ENCODE data around the gene PPIL1.

Gene PPIL1

GRCh38 chr6:36814249-36814648 lies 60.4 kb downstream of the PPIL1 start:
- TF ChIP-seq FOXM1 (IDR thresholded peaks at IDR 0.05; ENCODE audit: borderline replicate concordance, low read depth): no peak

DNA sequence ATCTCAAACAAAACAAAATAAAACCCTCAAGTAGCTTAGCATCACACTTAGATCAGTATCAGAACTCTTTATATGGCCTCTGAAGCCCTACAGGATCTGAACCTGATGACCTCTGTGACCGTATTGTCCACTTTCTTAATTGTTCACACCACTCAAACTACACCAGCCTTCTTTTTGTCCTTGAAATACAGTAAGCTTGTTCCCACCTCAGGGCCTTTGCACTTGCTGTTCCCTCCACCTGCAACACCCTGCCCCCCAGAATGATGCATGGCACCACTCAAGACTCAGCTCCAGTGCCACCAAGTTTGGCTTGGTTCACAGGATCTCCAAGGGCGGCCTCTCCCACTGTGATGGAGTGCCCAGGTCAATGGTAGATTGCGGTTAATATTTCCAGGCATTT lies 61.1 kb downstream of the PPIL1 start:
- TF ChIP-seq CREB1 (IDR thresholded peaks at IDR 0.05; ENCODE audit: low read depth) (no peak), EP300 (IDR thresholded peaks at IDR 0.05; ENCODE audit: borderline replicate concordance) (no peak), TCF12 (IDR thresholded peaks at IDR 0.05; ENCODE audit: low read depth) (no peak), MAX (IDR thresholded peaks at IDR 0.05) (no peak), REST (IDR thresholded peaks at IDR 0.05; ENCODE audit: low read depth) (no peak), ZBTB7A (IDR thresholded peaks at IDR 0.05; ENCODE audit: low read depth) (no peak), FOXM1 (IDR thresholded peaks at IDR 0.05; ENCODE audit: borderline replicate concordance, low read depth) (no peak), CEBPB (IDR thresholded peaks at IDR 0.05) (no peak), TEAD4 (IDR thresholded peaks at IDR 0.05) (no peak), RAD21 (IDR thresholded peaks at IDR 0.05; ENCODE audit: low read depth) (no peak), TAF1 (IDR thresholded peaks at IDR 0.05; ENCODE audit: low read depth) (no peak), EGR1 (IDR thresholded peaks at IDR 0.05) (no peak), YY1 (IDR thresholded peaks at IDR 0.05; ENCODE audit: low read depth) (no peak)
- TF ChIP-seq, protein P1, sequence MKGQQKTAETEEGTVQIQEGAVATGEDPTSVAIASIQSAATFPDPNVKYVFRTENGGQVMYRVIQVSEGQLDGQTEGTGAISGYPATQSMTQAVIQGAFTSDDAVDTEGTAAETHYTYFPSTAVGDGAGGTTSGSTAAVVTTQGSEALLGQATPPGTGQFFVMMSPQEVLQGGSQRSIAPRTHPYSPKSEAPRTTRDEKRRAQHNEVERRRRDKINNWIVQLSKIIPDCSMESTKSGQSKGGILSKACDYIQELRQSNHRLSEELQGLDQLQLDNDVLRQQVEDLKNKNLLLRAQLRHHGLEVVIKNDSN (IDR thresholded peaks at IDR 0.05): no peak

DNA sequence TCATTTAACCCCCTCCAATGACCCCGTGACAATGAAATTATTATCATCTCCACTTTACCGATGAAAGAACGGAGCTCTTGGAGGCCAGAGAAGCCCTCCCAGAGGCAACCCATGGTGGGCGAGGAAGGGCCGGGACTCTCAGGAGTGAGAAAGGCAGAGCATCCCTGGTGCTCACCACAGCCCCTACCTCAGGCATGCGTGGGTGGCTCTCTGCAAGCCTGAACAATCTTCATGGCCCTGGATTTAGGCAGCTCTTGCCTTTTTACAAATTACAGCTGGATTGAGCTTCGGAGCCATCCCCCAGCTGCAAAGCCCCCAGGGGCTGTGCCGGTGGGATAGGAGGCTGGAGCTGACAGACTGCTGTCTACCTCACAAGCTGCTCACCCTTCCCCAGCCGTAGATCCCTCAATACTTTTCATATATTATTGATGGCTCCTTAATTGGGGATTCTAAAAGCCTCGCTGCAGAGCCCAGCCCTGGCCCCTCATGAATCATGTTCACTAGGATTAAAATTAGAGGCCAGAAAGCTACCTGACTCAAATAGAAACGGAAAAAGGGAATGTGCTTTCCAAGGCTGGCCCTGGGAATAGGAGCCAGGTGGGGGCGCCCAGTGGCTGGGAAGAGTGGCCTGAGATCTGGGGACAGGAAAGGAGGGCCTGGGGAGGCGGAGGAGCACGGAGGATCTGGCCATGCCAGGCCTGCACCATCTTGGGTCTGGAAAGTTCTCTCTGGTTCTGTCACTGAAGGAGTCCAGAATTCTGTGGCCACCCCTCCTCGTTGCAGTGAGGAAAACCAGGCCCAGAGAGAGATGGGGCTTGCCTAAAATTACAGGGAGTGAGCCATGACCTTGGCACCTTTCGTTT lies 64.4 kb downstream of the PPIL1 start:
- TF ChIP-seq TEAD4 (IDR thresholded peaks at IDR 0.05): no peak
- peak; percentile 34; the same call in 1 of the 2 replicates for TF ChIP-seq RAD21 (IDR thresholded peaks at IDR 0.05; ENCODE audit: low read depth)

DNA sequence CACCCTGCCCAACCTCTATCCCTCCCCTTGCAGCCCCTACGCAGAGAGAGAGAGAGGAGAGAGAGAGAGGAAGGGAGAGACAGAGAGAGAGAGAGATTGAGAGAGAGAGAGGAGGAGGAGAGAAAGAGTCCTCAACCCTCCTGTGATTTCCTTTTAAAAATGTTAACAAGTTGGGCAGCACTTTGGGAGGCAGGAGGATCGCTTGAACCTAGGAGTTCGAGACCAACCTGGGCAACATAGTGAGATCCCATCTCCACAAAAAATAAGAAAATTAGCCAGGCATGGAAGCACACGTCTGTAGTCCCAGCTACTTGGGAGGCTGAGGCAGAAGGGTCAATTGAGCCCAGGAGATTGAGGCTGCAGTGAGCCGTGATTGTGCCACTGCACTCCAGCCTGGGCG lies 65.4 kb downstream of the PPIL1 start:
- TF ChIP-seq TCF12 (IDR thresholded peaks at IDR 0.05; ENCODE audit: low read depth) (no peak), MAX (IDR thresholded peaks at IDR 0.05) (no peak), NFIC (IDR thresholded peaks at IDR 0.05) (no peak), EGR1 (IDR thresholded peaks at IDR 0.05) (no peak), REST (IDR thresholded peaks at IDR 0.05; ENCODE audit: low read depth) (no peak), CREB1 (IDR thresholded peaks at IDR 0.05; ENCODE audit: low read depth) (no peak), CEBPB (IDR thresholded peaks at IDR 0.05) (no peak), EP300 (IDR thresholded peaks at IDR 0.05; ENCODE audit: borderline replicate concordance) (no peak), FOXM1 (IDR thresholded peaks at IDR 0.05; ENCODE audit: borderline replicate concordance, low read depth) (no peak), ZBTB7A (IDR thresholded peaks at IDR 0.05; ENCODE audit: low read depth) (no peak), TAF1 (IDR thresholded peaks at IDR 0.05; ENCODE audit: low read depth) (no peak), YY1 (IDR thresholded peaks at IDR 0.05; ENCODE audit: low read depth) (no peak), TEAD4 (IDR thresholded peaks at IDR 0.05) (no peak), RAD21 (IDR thresholded peaks at IDR 0.05; ENCODE audit: low read depth) (no peak)
- TF ChIP-seq, protein P1 (IDR thresholded peaks at IDR 0.05): no peak

DNA sequence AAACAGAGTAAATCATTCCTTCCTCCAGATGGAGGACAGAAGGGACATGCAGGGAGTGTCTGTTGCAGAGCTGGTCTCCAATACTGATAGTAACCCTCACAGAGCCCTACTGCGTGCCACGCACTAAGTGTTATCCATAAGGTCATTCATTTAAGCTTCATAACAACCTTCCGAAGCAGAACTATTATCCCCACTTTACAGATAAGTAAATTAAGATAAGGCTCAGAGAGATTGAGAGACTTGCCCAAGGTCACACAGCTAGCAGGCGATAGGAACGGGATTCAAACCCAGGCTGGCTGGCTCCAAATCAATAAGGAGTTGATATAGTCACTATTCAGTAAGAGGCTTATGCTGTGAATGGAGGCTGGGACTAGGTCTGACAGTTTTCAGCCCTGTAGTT lies 66.0 kb downstream of the PPIL1 start:
- no peak for TF ChIP-seq CREB1 (IDR thresholded peaks at IDR 0.05; ENCODE audit: low read depth)
- TF ChIP-seq REST (IDR thresholded peaks at IDR 0.05; ENCODE audit: low read depth): no peak
- TF ChIP-seq TCF12 (IDR thresholded peaks at IDR 0.05; ENCODE audit: low read depth): no peak
- no peak for TF ChIP-seq EP300 (IDR thresholded peaks at IDR 0.05; ENCODE audit: borderline replicate concordance)
- no peak for TF ChIP-seq RAD21 (IDR thresholded peaks at IDR 0.05; ENCODE audit: low read depth)
- TF ChIP-seq NFIC (IDR thresholded peaks at IDR 0.05): no peak
- TF ChIP-seq CEBPB (IDR thresholded peaks at IDR 0.05): no peak
- TF ChIP-seq EGR1 (IDR thresholded peaks at IDR 0.05): no peak
- TF ChIP-seq TEAD4 (IDR thresholded peaks at IDR 0.05): no peak
- TF ChIP-seq YY1 (IDR thresholded peaks at IDR 0.05; ENCODE audit: low read depth): no peak
- TF ChIP-seq MAX (IDR thresholded peaks at IDR 0.05): no peak
- TF ChIP-seq ZBTB7A (IDR thresholded peaks at IDR 0.05; ENCODE audit: low read depth): no peak
- no peak for TF ChIP-seq TAF1 (IDR thresholded peaks at IDR 0.05; ENCODE audit: low read depth)
- no peak for TF ChIP-seq FOXM1 (IDR thresholded peaks at IDR 0.05; ENCODE audit: borderline replicate concordance, low read depth)
